ENCODE measurements around the gene ENPP7.

- TF ChIP-seq ZBTB7A (tag by site-specific recombination; IDR thresholded peaks at IDR 0.05; ENCODE audit: low read depth) (no peak), ZNF302 (tag by site-specific recombination; IDR thresholded peaks at IDR 0.05; ENCODE audit: low read depth) (no peak), KLF1 (tag by site-specific recombination; IDR thresholded peaks at IDR 0.05) (no peak), GLIS1 (tag by site-specific recombination; IDR thresholded peaks at IDR 0.05) (no peak), CTCF (tag by site-specific recombination; IDR thresholded peaks at IDR 0.05) (no peak), ZNF488 (tag by site-specific recombination; IDR thresholded peaks at IDR 0.05) (no peak), REST (tag by site-specific recombination; IDR thresholded peaks at IDR 0.05) (no peak), YY1 (tag by site-specific recombination; IDR thresholded peaks at IDR 0.05) (no peak), ZNF350 (tag by site-specific recombination; IDR thresholded peaks at IDR 0.05) (no peak), ZNF280D (tag by site-specific recombination; IDR thresholded peaks at IDR 0.05) (no peak), ZBTB1 (tag by site-specific recombination; IDR thresholded peaks at IDR 0.05) (no peak), ZBTB11 (tag by site-specific recombination; conservative IDR thresholded peaks at IDR 0.05; ENCODE audit: low read depth) (no peak)
These were observed 18.5 kb downstream of the ENPP7 start for GRCh38 chr17:79749156-79749815.

All from HEK293 (cell line).